ENCODE data around the gene STAT5B.
"Not testable (repeated sequence)": the region's sequence is repeated elsewhere in the genome, so short reads cannot be mapped to it uniquely, and the experiment has no call there.

STAT5B gene

GRCh38 chr17:42305543-42306384 lies 29.6 kb upstream of the STAT5B start:
- DNase-seq (ENCODE audit: low read depth), result no peak

DNA sequence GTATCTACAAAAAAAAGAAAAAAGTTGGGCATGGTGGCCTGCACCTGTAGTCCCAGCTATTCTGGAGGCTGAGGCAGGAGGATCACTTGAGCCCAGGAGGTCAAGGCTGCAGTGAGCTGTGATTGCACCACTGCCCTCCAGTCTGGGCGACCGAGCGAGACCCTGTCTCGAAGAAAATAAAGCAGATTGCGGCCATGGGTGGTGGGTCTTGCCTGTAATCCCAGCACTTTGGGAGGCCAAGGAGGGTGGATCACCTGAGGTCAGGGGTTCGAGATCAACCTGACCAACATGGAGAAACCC lies 28.8 kb upstream of the STAT5B start:
- not testable (repeated sequence) for DNase-seq (ENCODE audit: low read depth)

GRCh38 chr17:42304187-42305030 lies 28.2 kb upstream of the STAT5B start:
- DNase-seq (ENCODE audit: low read depth), result no peak

- no peak for DNase-seq (ENCODE audit: low read depth)
Observed at GRCh38 chr17:42303694-42304093, 27.5 kb upstream of the STAT5B start.

GRCh38 chr17:42301022-42301421 lies 24.8 kb upstream of the STAT5B start:
- DNase-seq (ENCODE audit: low read depth), result no peak

DNA sequence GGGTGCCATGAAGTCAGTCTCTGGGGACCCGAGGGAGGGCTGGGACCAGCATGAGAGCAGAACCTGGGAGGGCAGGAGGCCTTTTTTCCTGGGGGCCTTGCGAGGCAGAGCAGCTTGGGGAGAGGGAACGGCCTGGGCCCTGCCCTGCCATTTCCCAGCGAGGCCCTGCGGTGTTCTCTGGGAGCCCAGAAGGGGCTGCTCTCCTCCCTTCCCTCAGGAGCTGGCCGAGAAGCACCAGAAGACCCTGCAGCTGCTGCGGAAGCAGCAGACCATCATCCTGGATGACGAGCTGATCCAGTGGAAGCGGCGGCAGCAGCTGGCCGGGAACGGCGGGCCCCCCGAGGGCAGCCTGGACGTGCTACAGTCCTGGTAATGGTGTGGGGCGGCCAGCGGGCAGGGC lies 23.7 kb upstream of the STAT5B start:
- DNase-seq (ENCODE audit: low read depth), result not testable (repeated sequence)

- DNase-seq (ENCODE audit: low read depth), result not testable (repeated sequence)
Observed at GRCh38 chr17:42299361-42299760, 23.2 kb upstream of the STAT5B start.

GRCh38 chr17:42297775-42298174 lies 21.6 kb upstream of the STAT5B start:
- DNase-seq (ENCODE audit: low read depth), result not testable (repeated sequence)

DNA sequence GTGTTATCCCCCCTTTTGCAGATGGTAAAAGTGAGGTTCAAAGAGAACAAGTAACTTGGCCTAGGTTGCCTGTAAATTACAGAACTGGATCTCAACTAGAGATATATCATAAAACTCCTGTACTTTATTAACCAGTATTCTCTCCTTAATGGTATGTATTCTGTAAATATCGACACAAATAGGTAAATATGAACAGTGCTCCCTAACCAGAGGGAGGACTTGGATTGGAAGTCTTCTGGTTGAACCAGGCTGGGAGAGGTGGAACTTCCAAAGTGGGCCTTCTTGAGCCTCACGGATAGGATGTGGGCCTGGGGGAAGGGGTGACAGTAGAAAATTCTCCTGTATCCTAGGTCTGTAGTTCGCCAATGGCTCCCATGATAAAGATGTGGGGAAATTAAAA lies 19.8 kb upstream of the STAT5B start:
- DNase-seq (ENCODE audit: low read depth), result no peak

GRCh38 chr17:42294469-42295398 lies 18.5 kb upstream of the STAT5B start:
- DNase-seq (ENCODE audit: low read depth), result no peak

- DNase-seq (ENCODE audit: low read depth), result no peak
Observed at GRCh38 chr17:42291129-42291528, 14.9 kb upstream of the STAT5B start.

DNA sequence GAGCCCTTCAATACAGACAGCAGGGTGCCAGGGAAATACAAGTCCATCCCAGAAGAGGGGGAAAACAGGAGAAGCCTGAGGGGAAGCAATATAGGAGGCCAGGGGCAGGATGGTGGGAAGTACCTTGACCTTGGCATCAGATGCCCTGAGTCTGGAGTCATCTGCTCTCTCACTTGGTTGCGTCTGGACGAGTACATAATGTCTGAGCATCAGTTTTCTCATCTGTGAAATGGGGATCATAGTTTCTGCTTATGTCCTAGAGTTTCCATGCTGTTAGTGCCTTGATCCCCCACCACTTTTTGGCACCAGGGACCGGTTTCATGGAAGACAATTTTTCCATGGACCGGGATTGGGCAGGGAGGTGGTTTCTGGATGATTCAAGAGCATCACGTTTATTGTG lies 14.4 kb upstream of the STAT5B start:
- no peak for DNase-seq (ENCODE audit: low read depth)

GRCh38 chr17:42289611-42290181 lies 13.5 kb upstream of the STAT5B start:
- DNase-seq (ENCODE audit: low read depth), result no peak

GRCh38 chr17:42288803-42289610 lies 12.8 kb upstream of the STAT5B start:
- no peak for DNase-seq (ENCODE audit: low read depth)

DNA sequence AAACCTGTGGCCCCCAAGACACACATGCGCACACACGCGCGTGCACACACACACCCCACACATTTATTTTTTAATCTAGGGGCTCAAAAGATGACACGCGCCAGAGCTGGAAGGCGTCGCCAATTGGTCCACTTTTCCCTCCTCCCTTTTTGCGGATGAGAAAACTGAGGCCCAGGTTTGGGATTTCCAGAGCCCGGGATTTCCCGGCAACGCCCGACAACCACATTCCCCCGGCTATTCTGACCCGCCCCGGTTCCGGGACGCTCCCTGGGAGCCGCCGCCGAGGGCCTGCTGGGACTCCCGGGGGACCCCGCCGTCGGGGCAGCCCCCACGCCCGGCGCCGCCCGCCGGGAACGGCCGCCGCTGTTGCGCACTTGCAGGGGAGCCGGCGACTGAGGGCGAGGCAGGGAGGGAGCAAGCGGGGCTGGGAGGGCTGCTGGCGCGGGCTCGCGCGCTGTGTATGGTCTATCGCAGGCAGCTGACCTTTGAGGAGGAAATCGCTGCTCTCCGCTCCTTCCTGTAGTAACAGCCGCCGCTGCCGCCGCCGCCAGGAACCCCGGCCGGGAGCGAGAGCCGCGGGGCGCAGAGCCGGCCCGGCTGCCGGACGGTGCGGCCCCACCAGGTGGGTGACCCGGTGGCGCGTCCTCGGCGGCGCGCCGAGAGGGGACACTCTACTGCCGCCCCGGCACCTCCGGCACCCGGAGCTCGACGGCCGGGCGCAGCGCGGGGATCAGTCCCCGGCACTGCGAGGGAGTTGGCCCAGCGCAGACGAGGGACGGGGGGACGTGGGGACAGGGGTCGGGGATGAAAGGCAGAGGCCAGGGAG lies 12.0 kb upstream of the STAT5B start, which contains the start of gene STAT5A:
Gene STAT5A, plus strand, starts transcription at position 522 of the 826 bp plus-strand sequence. CDS start 914 bp downstream, outside the sequence.
- no peak for DNase-seq (ENCODE audit: low read depth)

DNA sequence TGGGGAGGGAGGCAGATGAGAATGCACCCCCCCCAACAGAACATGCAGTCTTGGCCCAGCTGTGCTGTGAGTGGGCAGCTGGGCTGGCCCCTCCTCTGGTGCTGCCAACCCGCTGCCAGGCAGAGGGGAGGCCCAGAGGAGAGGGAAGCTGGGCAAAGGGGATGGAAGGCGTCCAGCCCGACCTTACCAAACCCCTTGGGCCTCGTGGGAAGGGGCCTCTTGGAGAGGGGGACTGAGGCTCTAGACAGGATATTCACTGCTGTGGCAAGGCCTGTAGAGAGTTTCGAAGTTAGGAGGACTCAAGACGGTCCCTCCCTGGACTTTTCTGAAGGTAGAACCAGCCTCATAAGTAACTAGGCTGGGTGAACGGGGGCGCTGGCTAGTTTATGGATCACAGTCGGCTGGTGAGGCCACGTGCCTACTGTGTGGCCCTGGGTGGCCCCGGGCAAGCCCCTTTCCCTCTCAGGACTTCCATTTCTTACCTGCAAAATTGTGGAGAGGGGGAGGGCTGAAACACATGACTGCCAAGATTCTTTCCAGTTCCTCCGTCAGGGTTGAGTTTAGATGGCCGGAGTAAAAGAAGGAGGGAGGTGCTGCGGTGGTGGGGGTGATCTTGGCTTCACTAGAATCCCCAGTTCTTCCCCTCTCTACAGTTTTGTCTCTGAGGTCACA lies 11.2 kb upstream of the STAT5B start:
- no peak for DNase-seq (ENCODE audit: low read depth)

GRCh38 chr17:42286411-42287221 lies 10.4 kb upstream of the STAT5B start:
- DNase-seq (ENCODE audit: low read depth), result no peak

DNA sequence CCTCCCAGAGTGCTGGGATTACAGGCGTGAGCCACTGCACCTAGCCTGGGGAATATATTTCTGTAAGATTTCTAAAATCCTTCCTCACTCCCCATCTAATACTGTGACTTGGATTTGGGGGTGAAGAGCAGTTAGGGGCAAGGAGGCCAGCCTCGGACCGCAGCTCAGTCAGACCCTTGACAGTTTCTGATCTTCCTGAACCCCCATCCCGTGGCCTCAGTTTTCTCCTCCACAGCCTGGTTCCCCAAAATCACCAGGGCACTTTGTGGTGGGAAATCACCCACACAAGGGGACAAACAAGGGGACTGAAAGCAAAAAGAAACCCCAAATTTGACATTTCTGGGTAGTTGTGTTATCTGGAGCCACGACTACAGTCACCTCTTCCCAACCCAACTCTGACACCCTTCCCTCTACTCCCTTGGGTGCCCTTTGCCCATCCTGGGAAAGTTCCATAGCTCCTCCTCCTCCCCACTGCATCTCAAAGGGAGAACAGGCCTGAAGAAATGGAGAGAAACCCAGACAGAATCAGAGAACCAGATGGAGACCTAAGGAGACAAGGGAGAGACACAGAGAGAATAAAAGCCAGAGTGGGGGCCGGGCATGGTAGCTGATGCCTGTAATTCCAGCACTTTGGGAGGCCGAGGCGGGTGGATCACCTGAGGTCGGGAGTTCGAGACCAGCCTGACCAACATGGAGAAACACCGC lies 9.3 kb upstream of the STAT5B start:
- no peak for DNase-seq (ENCODE audit: low read depth)

Data from stimulated activated CD8-positive, alpha-beta memory T cell treated with anti-CD3 and anti-CD28 coated beads, Interleukin-15, amount 100 ng/mL, for 1 hour (primary cell).